HG03558 (cell line): ENCODE results near the gene URGCP.

Experiments used
- ATAC-seq: cut with Tn5 transposase; IDR thresholded peaks from one replicate; pipeline ENCODE4 v1.9.1; 2021; ENCODE audit warnings: moderate number of reproducible peaks; ENCODE audit not compliant: unreplicated experiment; ENCODE audit errors: extremely low read depth

The URGCP gene

GRCh38 chr7:43876241-43876640 is 30.2 kb downstream of the URGCP start:
- no peak for ATAC-seq

GRCh38 chr7:43873300-43873699 is 33.1 kb downstream of the URGCP start:
- ATAC-seq, result no peak

GRCh38 chr7:43872406-43873110 is 33.8 kb downstream of the URGCP start:
- no peak for ATAC-seq

- ATAC-seq, result no peak
Measured at GRCh38 chr7:43871064-43871463, 35.3 kb downstream of the URGCP start.

GRCh38 chr7:43870316-43870715 is 36.1 kb downstream of the URGCP start:
- no peak for ATAC-seq

GRCh38 chr7:43869867-43870240 is 36.5 kb downstream of the URGCP start:
- ATAC-seq, result peak; percentile 6

- peak; percentile 78 for ATAC-seq
Measured at GRCh38 chr7:43869006-43869866, 37.2 kb downstream of the URGCP start, which contains the start of gene MRPS24. MRPS24 (minus strand) TSS chr7:43869517; CDS start chr7:43869495, 22 bp downstream.

- no peak for ATAC-seq
Measured at GRCh38 chr7:43868681-43869005, 37.8 kb downstream of the URGCP start.

- ATAC-seq, result no peak
Measured at GRCh38 chr7:43868181-43868580, 38.2 kb downstream of the URGCP start.

GRCh38 chr7:43865277-43865676 is 41.1 kb downstream of the URGCP start:
- no peak for ATAC-seq

GRCh38 chr7:43864126-43864525 is 42.3 kb downstream of the URGCP start:
- ATAC-seq, result no peak

GRCh38 chr7:43856996-43857395 is 49.4 kb downstream of the URGCP start:
- no peak for ATAC-seq

- no peak for ATAC-seq
Measured at GRCh38 chr7:43856316-43856715, 50.1 kb downstream of the URGCP start.

GRCh38 chr7:43855176-43855575 is 51.2 kb downstream of the URGCP start:
- no peak for ATAC-seq

GRCh38 chr7:43851805-43852204 is 54.6 kb downstream of the URGCP start:
- ATAC-seq, result no peak

GRCh38 chr7:43850348-43851116 is 55.9 kb downstream of the URGCP start:
- no peak for ATAC-seq

- no peak for ATAC-seq
Measured at GRCh38 chr7:43849047-43849446, 57.3 kb downstream of the URGCP start.

GRCh38 chr7:43847496-43847895 is 58.9 kb downstream of the URGCP start:
- no peak for ATAC-seq

GRCh38 chr7:43844662-43845061 is 61.7 kb downstream of the URGCP start:
- ATAC-seq, result no peak

GRCh38 chr7:43844257-43844656 is 62.1 kb downstream of the URGCP start:
- ATAC-seq, result no peak

- ATAC-seq, result no peak
Measured at GRCh38 chr7:43843296-43843695, 63.1 kb downstream of the URGCP start.
